Airway epithelial cell (primary cell): ENCODE data around the gene PRSS22. TPM values are rescaled to one million over a fixed set of nuclear protein-coding genes. Genes with fewer than 3 reads are reported as not detected.

Experiments
- total RNA-seq: library from RNA; depleted of rRNA; stranded (reverse); fragments of >200 nt; gene quantifications from 2 replicates; pipeline ENCODE4 v1.2.3, GENCODE V29; 2015

Gene PRSS22, protein sequence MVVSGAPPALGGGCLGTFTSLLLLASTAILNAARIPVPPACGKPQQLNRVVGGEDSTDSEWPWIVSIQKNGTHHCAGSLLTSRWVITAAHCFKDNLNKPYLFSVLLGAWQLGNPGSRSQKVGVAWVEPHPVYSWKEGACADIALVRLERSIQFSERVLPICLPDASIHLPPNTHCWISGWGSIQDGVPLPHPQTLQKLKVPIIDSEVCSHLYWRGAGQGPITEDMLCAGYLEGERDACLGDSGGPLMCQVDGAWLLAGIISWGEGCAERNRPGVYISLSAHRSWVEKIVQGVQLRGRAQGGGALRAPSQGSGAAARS
- 21.6 and 23.4 TPM in 2 replicates for total RNA-seq

DNA sequence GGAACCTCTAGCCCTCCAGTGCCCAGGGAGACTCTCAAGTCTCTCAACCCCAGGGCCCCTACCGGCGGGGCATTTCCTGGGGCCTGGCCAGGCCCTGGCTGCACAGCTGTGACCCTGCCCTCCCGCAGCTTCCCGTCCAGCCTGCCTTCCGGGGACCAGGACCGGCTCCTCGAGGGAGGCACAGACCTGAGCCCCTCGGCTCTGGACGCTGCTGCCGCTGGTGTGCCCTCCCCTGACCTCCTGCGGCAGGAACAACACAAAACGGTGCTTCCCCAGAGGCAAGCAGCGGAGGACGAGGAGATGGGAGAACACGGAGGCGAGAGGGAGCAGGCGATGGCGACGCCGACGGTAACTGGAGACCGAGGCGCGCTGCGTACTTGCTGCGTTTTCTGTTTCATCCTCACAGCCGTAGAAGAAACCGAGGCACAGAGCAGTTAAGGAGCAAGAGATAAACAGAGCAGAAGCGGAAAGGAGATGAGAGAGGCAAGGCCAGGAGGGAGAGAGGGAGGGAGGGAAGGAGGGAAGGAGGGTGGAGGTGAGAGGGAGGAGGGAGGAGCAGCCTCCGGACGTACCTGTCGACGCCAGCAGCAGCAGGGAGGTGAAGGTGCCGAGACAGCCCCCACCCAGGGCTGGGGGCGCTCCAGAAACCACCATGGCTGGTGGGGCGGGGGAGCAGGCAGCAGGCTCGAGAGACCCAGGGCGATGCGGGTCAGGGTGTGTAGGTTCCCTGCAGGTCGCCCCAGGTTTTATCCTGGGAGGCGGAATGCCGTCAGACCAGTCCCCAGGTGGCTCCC lies at the start of gene PRSS22:
PRSS22 (minus strand) TSS at position 720 of the 794 bp plus-strand sequence; CDS start at position 654, 66 bp downstream.

DNA sequence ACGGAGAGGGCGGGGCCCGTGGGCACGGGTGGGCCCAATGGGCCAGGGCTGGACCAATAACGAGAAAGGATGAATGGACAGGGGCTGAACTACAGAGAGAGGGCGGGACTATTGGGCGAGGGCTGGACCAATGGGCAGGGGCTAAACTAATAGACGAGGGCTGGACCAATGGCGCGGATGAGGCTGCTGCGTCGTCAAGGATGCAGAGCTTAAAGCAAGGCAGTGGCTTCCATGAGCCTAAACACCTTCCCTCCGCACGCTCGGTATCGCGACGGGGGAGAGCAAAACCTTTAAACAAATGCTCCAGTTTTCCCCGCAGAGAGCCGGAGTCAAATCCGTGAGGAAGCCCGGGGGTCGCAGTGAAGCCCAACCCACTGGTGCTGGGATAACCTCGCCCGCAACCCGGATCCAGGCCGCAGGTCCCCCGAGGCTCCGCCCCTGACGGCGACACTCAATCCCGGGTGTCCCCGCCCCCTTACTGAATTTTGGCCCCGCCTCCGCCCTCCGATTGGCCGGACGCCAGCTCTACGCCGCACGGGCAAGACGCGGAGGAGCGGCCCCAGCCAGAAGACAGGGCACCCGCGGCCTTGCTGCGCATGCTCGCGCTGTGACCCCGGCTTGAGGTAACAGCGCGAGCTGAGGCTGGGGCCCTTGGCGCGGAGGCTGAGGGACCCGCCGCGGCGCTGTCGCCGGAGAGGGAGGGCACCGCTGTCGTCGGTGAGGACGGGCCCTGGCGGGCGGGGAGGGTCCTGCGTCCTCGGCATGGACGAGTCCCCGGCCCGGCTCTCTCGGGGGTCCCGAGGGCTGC lies 24.9 kb upstream of the PRSS22 start, which contains the start of gene FLYWCH2:
FLYWCH2 (plus strand) TSS at position 566 of the 808 bp plus-strand sequence. CDS start 13,235 bp downstream, outside the sequence.

DNA sequence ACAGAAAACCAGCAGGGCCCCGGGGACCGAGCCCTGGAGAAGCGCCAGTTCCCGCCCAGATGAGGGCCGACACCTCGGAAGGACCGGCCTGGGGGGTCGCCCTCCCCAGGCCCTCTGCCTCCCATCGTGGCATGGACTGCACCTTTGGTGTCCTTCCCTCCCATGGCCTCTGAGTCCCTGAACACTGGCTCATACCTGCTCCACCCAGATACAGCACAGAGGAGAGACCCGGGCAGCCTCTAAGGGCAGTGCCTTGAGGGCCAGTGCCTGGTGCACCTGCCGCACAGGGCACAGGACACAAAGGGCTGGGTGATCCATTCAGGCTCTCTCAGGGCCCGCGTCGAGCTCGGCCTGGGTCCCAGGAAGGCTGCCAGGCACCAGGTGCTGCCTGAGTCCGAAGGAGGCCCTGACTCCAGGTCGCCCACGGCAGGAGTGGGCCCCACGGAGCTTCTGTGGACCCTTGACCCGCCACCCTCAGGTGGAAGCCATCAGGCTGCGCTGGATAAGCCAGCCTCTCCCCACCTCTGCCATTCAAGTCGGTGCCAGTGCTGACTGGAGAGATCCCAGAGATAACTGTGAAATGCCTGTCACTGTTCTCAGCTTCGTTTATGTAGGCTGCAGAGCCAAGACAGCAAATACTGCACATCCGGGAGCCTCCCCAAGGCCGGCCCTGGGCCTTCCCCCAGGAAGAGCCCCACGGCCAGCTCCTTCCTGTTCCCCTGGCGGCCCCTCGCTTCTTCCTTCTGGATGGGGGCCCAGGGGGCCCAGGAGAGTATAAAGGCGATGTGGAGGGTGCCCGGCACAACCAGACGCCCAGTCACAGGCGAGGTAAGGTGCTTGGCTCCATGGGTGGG lies 28.2 kb downstream of the PRSS22 start, which contains the start of gene ZG16B:
ZG16B (plus strand) TSS at position 803 of the 854 bp plus-strand sequence. CDS start 139 bp downstream, outside the sequence.

DNA sequence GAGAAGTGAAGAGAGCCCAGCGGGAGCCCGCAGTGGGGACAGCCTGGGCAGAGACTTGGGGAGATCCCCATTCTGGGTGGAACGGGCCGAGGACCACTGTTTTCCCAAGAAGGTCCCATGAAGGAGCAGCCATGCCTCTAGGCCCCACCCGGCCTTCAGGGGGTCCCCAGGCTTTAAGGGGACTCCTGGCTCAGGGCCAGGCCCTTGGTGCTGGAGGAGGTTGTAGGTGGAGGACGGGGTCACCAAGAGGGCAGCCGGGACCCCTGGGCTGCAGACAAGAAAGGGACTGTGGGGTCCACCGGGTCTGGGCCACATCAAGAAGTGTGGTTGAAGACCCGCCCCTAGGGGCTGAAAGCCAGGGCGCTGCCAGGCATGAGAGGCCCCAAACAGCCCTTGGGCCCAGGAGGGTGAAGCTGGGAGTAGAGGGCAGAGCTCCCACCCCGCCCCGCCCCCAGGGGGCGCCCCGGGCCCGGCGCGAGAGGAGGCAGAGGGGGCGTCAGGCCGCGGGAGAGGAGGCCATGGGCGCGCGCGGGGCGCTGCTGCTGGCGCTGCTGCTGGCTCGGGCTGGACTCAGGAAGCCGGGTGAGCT lies 41.1 kb downstream of the PRSS22 start, which contains the start of gene PRSS21:
PRSS21 (plus strand) TSS at position 487 of the 589 bp plus-strand sequence; CDS start at position 519, 32 bp downstream.

Other genes starting within 250 kb of the PRSS22 start
- 36.5 and 56.4 TPM in 2 replicates for gene KCTD5, start 175.6 kb downstream of the PRSS22 start, total RNA-seq
- 4.4 and 5.3 TPM in 2 replicates for gene PRSS27, start 137.9 kb downstream of the PRSS22 start, total RNA-seq
- gene SRRM2, start 105.5 kb downstream of the PRSS22 start, total RNA-seq: 60.4 and 103 TPM in 2 replicates
- 367 and 643 TPM in 2 replicates for gene ELOB, start 80.9 kb downstream of the PRSS22 start, total RNA-seq
- not detected in 2 replicates for gene PRSS33, start 70.6 kb downstream of the PRSS22 start, total RNA-seq
- gene PRSS41, start 59.7 kb downstream of the PRSS22 start, total RNA-seq: not detected in 2 replicates
- 3.4 and 7.5 TPM in 2 replicates for gene PRSS21, start 40.9 kb downstream of the PRSS22 start, total RNA-seq
- 3.0 and 3.2 TPM in 2 replicates for gene ZG16B, start 27.9 kb downstream of the PRSS22 start, total RNA-seq
- 74.3 and 115 TPM in 2 replicates for gene FLYWCH2, start 25.0 kb upstream of the PRSS22 start, total RNA-seq
- gene FLYWCH1, start 53.8 kb upstream of the PRSS22 start, total RNA-seq: 38.6 and 46.0 TPM in 2 replicates
- 22.7 and 23.4 TPM in 2 replicates for gene KREMEN2, start 106.1 kb upstream of the PRSS22 start, total RNA-seq
- gene PAQR4, start 111.2 kb upstream of the PRSS22 start, total RNA-seq: 20.6 and 27.6 TPM in 2 replicates
- gene PKMYT1, start 122.3 kb upstream of the PRSS22 start, total RNA-seq: 52.6 and 82.7 TPM in 2 replicates
- gene CLDN9, start 154.8 kb upstream of the PRSS22 start, total RNA-seq: 0.49 TPM in 1 of 2 replicates, not detected in the other
- gene CLDN6, start 160.0 kb upstream of the PRSS22 start, total RNA-seq: 0.63 and 0.70 TPM in 2 replicates
- gene TNFRSF12A, start 162.2 kb upstream of the PRSS22 start, total RNA-seq: 298 and 319 TPM in 2 replicates
- gene HCFC1R1, start 165.8 kb upstream of the PRSS22 start, total RNA-seq: 27.3 and 35.7 TPM in 2 replicates
- 35.3 and 36.5 TPM in 2 replicates for gene THOC6, start 165.9 kb upstream of the PRSS22 start, total RNA-seq
- 18.6 and 24.9 TPM in 2 replicates for gene BICDL2, start 178.8 kb upstream of the PRSS22 start, total RNA-seq
- 0.46 and 0.56 TPM in 2 replicates for gene MMP25, start 188.4 kb upstream of the PRSS22 start, total RNA-seq
- 10.1 and 10.9 TPM in 2 replicates for gene IL32, start 207.5 kb upstream of the PRSS22 start, total RNA-seq
- not detected in 2 replicates for gene ZSCAN10, start 241.1 kb upstream of the PRSS22 start, total RNA-seq